Vagina (tissue), 2 donors: ENCODE results near the gene SLC13A3.

Source experiments
- POLR2AphosphoS5 ChIP-seq, 2 donors: sonication (generic); formaldehyde crosslinking; IDR thresholded peaks; one replicate each; pipeline ENCODE4 v1.9.0; 2017; ENCODE audit warnings: antibody characterized with exemption in 2 of 2, mild to moderate bottlenecking in 2 of 2, low read depth in 1 of 2; ENCODE audit not compliant: insufficient read depth in 1 of 2
- TF ChIP-seq, protein P1 (sequence below), 3 experiments: fragments of 450-650 bp in 2 of 3; fragments of 200-600 bp in 1 of 3; sonication (generic) in 1 of 3; IDR thresholded peaks; one replicate each; pipeline ENCODE4 v1.5.1; 2017 to 2019; ENCODE audit warnings: antibody characterized with exemption in 3 of 3, mild to moderate bottlenecking in 2 of 3, moderate library complexity in 2 of 3

DNA sequence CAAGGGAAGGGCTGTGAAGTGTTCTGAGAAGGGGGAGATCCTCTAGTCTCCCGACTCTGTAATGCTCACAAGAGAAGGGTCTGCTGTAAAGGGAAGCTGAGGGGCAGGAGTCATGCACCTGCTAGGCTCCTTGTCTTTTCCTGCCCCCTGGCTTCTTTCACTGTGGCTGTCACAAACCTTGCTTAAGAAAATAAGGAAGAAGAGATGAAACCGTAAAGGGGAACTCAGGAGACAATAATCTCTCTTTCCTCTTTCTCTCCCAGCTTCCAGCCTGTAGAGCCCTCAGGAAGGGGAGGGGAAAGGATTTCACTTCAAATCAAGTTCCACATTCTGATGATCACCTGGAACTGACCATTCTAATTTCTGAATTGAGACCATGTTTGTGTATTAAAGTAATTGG lies 26.3 kb downstream of the SLC13A3 start:
- TF ChIP-seq POLR2AphosphoS5 (IDR thresholded peaks at IDR 0.05; ENCODE audit: insufficient read depth in 1 of 2, low read depth in 1 of 2): no peak
- TF ChIP-seq, protein P1, sequence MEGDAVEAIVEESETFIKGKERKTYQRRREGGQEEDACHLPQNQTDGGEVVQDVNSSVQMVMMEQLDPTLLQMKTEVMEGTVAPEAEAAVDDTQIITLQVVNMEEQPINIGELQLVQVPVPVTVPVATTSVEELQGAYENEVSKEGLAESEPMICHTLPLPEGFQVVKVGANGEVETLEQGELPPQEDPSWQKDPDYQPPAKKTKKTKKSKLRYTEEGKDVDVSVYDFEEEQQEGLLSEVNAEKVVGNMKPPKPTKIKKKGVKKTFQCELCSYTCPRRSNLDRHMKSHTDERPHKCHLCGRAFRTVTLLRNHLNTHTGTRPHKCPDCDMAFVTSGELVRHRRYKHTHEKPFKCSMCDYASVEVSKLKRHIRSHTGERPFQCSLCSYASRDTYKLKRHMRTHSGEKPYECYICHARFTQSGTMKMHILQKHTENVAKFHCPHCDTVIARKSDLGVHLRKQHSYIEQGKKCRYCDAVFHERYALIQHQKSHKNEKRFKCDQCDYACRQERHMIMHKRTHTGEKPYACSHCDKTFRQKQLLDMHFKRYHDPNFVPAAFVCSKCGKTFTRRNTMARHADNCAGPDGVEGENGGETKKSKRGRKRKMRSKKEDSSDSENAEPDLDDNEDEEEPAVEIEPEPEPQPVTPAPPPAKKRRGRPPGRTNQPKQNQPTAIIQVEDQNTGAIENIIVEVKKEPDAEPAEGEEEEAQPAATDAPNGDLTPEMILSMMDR (IDR thresholded peaks at IDR 0.05): no peak
